ENCODE measurements around the gene MYO1D.
A peak's percentile ranks its signal among the peaks of the same experiment; 100 is the strongest.
"Not testable (repeated sequence)": the region's sequence is repeated elsewhere in the genome, so short reads cannot be mapped to it uniquely, and the experiment has no call there.

MYO1D gene

GRCh38 chr17:32731556-32732295 is 145.2 kb downstream of the MYO1D start:
- no peak for DNase-seq (ENCODE audit: low spot score)

GRCh38 chr17:32727681-32728080 is 149.2 kb downstream of the MYO1D start:
- no peak for DNase-seq (ENCODE audit: low spot score)

DNA sequence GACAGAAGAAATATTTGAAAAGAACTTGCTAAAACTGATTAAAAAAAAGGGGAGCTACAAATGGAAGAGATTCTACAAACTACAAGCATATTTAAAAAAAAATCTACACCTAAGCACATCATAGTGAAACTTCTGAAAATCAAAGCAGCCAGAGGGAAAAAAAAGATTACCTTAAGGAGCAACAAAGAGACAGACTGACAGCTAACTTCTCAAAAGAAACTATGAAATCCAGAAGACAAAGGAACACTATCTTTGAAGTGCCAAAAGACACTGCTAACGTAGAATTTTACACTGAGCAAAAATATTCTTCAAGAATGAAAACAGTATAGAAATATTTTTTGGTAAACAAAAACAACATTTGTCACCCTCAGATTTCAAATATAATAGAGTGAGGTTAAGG is 151.2 kb downstream of the MYO1D start:
- DNase-seq (ENCODE audit: low spot score) = no peak

- no peak for DNase-seq (ENCODE audit: low spot score)
Measured at GRCh38 chr17:32723310-32723955, 153.5 kb downstream of the MYO1D start.

DNA sequence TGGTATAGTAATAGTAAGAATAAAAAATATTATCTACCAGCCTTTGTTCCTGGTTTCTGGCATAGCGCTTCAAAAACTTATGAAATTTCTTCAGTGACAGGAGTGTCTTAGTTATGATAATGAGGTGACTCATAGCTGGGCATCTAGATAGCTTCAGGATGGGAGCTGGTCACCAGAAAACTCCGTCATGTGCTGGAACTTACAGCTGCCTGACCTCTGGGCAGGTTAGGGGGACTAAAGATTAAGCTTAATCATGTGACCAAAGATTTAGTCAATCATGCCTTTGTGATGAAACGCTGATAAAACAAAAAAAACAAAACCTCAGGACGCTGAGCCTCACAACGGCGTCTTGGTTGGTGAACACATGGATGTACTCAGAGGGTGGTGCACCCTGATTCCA is 154.2 kb downstream of the MYO1D start:
- DNase-seq (ENCODE audit: low spot score) = peak; percentile 23

- no peak for DNase-seq (ENCODE audit: low spot score)
Measured at GRCh38 chr17:32720671-32721070, 156.3 kb downstream of the MYO1D start.

GRCh38 chr17:32719689-32720088 is 157.2 kb downstream of the MYO1D start:
- no peak for DNase-seq (ENCODE audit: low spot score)

DNA sequence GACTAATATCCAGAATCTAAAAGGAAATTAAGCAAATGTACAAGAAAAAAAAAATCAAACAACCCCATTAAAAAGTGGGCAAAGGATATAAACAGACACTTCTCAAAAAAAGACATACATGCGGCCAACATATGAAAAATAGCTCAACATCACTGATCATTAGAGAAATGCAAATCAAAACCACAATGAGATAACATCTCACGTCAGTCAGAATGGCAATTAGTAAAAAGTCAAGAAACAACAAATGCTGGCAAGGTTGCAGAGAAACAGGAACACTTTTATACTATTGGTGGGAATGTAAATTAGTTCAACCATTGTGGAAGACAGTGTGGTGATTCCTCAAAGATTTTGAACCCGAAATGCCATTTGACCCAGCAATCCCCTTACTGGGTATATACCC is 162.0 kb downstream of the MYO1D start:
- not testable (repeated sequence) for DNase-seq (ENCODE audit: low spot score)

- not testable (repeated sequence) for DNase-seq (ENCODE audit: low spot score)
Measured at GRCh38 chr17:32714206-32714605, 162.7 kb downstream of the MYO1D start.

DNA sequence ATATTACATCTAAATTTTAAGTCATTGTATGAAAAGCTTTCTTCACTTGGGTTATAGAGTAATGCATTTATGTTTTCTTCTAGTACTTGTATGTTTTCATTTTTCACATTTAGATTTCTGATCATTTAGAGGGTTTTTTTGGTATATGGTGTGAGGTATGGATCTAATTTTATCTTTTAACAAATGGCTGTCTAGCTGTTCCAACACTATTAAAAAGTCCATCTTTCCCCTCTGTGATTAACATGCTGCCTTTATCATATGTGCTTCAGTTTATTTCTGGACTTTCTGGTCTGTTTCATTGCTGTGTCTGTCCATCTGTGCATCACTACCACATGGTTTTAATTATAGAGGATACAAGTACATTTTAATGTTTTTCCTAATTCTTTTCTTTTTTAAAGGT is 163.8 kb downstream of the MYO1D start:
- DNase-seq (ENCODE audit: low spot score) = no peak

- DNase-seq (ENCODE audit: low spot score) = no peak
Measured at GRCh38 chr17:32709562-32709961, 167.4 kb downstream of the MYO1D start.

DNA sequence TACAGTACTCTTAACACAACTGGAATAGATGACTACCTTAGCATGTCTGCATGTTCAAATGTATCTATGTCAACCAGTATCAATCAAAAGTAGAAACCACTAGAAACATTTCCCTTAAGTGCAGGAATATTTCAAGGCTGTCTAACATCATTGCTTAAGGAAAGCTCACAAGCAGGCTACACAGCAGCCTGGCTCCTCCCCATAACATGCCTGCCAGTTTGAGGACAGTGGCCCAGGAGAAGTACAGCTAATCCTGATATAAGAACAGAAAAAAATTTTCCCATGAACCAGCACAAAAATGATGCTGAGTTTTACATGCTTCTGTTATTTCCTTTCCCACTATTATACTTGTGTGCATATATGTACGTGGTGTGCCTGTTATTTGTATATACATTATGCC is 175.1 kb downstream of the MYO1D start:
- no peak for DNase-seq (ENCODE audit: low spot score)

DNA sequence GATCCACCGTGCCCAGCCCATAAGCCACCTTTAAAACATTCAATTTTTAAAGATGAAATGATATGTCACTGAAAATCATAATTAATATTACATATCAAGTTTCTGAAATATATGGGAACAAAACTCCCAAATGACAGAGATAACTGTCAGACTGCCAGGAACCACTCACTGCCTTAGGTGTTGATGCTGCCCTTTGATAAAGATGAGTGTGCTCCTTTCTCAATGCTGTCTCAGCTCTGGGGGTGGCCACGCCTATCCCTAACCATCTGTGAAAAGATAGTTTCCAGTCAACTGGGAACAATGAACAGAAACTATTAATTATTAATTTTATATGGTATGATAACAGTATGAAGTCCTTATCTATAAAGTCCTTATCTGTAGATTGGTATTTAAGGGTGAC is 177.7 kb downstream of the MYO1D start:
- DNase-seq (ENCODE audit: low spot score) = no peak

- DNase-seq (ENCODE audit: low spot score) = no peak
Measured at GRCh38 chr17:32697728-32698625, 178.9 kb downstream of the MYO1D start.

DNA sequence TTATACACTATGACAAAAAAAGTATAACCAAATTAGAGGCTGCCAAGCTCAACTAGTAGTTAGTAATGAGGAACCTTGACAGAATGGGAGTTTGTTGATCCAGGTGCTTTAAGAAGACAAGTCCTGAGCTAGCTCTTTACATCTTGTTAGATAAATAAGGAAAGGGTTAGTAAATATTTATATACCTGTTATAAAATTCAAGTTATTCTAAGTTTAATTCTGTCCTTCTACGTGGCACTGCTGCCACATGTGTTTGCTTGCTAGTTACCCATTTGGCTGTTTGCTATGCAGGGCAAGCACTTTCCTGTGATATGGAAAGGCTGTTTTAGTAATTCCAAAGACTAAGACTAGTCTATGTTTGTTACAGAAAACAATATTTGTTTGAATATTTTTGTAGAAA is 180.5 kb downstream of the MYO1D start:
- no peak for DNase-seq (ENCODE audit: low spot score)

DNA sequence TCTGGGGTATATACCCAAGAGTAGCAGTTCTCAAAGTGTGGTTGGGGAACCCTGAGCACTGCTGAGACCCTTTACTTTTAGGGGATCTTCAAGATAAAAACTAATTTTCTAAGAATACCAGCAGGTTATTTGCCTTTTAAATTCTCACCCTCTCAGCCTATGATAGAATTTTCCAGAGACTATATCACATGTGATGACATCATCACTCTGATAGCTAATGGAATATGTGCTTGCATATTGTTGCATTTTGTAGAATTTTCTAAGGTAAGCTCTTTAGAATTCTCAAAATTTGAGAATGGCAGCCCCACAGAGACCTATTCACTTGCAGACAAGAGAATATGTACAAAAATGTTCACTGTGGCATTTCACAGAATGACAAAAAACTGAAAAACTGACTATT is 181.1 kb downstream of the MYO1D start:
- no peak for DNase-seq (ENCODE audit: low spot score)

- DNase-seq (ENCODE audit: low spot score) = peak; percentile 63
Measured at GRCh38 chr17:32693194-32693897, 183.6 kb downstream of the MYO1D start.

DNA sequence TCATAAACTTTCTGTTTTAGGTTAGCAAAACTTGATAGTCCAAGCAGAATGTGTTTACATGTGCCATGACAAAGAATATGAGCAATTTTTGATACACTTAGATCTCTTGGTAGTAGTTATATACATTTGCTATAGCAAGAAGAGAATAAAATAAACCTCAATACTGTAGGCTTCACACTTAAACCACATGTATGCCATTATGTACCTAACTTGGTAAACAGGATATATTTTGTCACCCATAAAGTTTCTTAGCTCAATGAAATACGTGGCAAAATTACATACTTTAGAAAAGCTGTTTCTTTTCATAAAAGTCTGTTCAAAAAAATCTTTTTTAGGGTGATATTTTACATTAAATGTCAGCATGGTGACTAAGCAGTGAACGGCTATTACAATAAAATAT is 184.7 kb downstream of the MYO1D start:
- no peak for DNase-seq (ENCODE audit: low spot score)

DNA sequence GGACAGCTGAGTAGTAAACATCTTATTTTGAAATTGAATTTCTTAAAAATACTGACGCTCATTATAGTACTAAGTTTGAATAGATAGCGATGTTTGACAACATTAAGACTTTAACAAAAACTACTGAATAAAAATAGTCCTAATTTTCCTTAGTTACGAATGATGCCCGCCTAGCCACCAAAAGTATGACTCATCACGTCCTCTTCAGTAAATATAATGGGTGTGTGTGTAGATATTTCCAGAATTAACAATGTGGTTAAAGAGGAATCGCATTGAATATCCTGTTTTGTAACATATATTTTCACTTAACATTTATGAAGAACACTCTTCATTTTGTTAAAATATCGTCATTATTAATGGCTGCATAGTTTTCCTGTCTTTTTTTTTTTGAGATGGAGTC is 187.6 kb downstream of the MYO1D start:
- DNase-seq (ENCODE audit: low spot score) = peak; percentile 76

- no peak for DNase-seq (ENCODE audit: low spot score)
Measured at GRCh38 chr17:32688221-32688620, 188.7 kb downstream of the MYO1D start.

- no peak for DNase-seq (ENCODE audit: low spot score)
Measured at GRCh38 chr17:32684087-32684958, 192.6 kb downstream of the MYO1D start.
